Small intestine (tissue), 7 donors: ENCODE measurements around the gene SPATC1L. TPM values are rescaled to one million over a fixed set of nuclear protein-coding genes. Genes with fewer than 3 reads are reported as not detected.

Experiments used
- DNase-seq, 2 donors: peaks; one replicate each; pipeline versions ENCODE4 v3.0.0 to v3.0.0-alpha.2; 2013
- FAIRE-seq: peaks from 2 replicates; lab custom pipeline; 2012; peaks lifted over from hg19 to GRCh38; lab: Jason Lieb, UNC
- H3K27ac ChIP-seq, 3 donors: one replicate each; pipeline ENCODE4 v1.5.1; 2013; ENCODE audit warnings: low read length in 2 of 3, mild to moderate bottlenecking in 2 of 3, control low read depth in 1 of 3, inconsistent platforms in 1 of 3, low read depth in 1 of 3, moderate library complexity in 1 of 3
- H3K27me3 ChIP-seq, 3 donors: one replicate each; pipeline ENCODE4 v1.6.1; 2013; ENCODE audit warnings: low read length in 3 of 3, inconsistent platforms in 1 of 3; ENCODE audit not compliant: control insufficient read depth in 3 of 3, insufficient read depth in 3 of 3
- H3K36me3 ChIP-seq, 3 donors: one replicate each; pipeline ENCODE4 v1.6.1; 2013; ENCODE audit warnings: low read length in 3 of 3, inconsistent platforms in 1 of 3, low read depth in 1 of 3, mild to moderate bottlenecking in 1 of 3, moderate library complexity in 1 of 3; ENCODE audit not compliant: control insufficient read depth in 3 of 3, insufficient read depth in 2 of 3
- H3K4me1 ChIP-seq, 3 donors: one replicate each; pipeline ENCODE4 v1.6.1; 2013; ENCODE audit warnings: low read length in 2 of 3, inconsistent platforms in 1 of 3, low read depth in 1 of 3, mild to moderate bottlenecking in 1 of 3, moderate library complexity in 1 of 3; ENCODE audit not compliant: control insufficient read depth in 3 of 3, insufficient read depth in 2 of 3
- H3K4me3 ChIP-seq, 3 donors: one replicate each; pipeline ENCODE4 v1.5.1; 2013; ENCODE audit warnings: low read length in 3 of 3, control low read depth in 1 of 3, inconsistent platforms in 1 of 3, low read depth in 1 of 3, mild to moderate bottlenecking in 1 of 3, moderate library complexity in 1 of 3
- H3K9me3 ChIP-seq, 2 donors: one replicate each; pipeline ENCODE4 v1.6.1; 2013; ENCODE audit warnings: low read depth in 1 of 2, low read length in 1 of 2; ENCODE audit not compliant: control insufficient read depth in 2 of 2, insufficient read depth in 1 of 2
- WGBS, 3 donors: extraction: QIAGEN DNeasy Blood & Tissue Kit; methylation state at CpG; one replicate each; pipeline ENCODE4 v1.1.7; 2013; 5-methylcytosine and 5-hydroxymethylcytosine counted together
- polyA plus RNA-seq, 4 donors: library from polyadenylated mRNA; stranded (reverse) in 3 of 4; unstranded in 1 of 4; fragments of 200-250 nt in 3 of 4; fragments of 120-200 nt in 1 of 4; gene quantifications; one replicate each; pipeline versions ENCODE4 v1.2.1 to v1.2.3, GENCODE V29; 2013
- donor health status: healthy with polysubstance abuse.
- donor health status: control.
- donor health status: control.
- donor health status: Bipolar disorder and iron deficiency.
- donor health status: healthy.

SPATC1L gene
- polyA plus RNA-seq, 4 donors: 2.9 to 12.6 (median 8.2) TPM

DNA sequence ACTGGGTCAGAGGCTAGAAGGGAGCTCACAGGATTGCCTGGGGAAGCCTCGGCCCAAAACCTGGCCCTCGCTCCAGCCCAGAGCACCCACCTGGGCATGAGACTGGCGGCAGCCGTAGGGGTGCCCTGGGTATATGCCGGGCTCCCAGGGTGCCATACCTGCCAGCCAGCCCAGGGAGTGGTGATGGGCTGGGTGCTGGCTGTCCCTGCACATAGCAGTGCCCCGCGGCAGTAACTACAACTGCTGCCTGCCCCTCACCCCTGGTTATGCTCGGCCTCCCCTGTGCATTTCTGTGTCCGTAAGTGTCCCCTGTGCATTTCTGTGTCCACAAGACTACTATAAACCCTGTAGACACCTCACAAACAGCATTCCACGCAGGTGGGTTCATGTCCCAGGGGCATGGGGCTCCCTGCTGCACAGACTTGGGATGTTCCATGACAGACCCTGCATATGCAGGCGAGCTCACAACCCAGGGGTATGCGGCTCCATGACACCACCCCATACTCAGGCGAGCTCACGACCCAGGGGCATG lies 5.8 kb upstream of the SPATC1L start:
- Histone ChIP-seq H3K9me3 (no peaks in the 10 kb centered on the region), H3K4me1 (peaks cover 0 to 6% (median 0%) of the 10 kb centered on the region in 3 donors), H3K27me3 (no peaks in the 10 kb centered on the region), H3K36me3 (peaks cover 1 to 37% (median 7%) of the 10 kb centered on the region in 3 donors), H3K4me3 (no peak overlapping the region), H3K27ac (no peak overlapping the region)
- no peak for FAIRE-seq
- 94 to 97% (median 96%) methylated on average over 14 of the region's 14 CpGs for WGBS, 3 donors
- DNase-seq: no peak

DNA sequence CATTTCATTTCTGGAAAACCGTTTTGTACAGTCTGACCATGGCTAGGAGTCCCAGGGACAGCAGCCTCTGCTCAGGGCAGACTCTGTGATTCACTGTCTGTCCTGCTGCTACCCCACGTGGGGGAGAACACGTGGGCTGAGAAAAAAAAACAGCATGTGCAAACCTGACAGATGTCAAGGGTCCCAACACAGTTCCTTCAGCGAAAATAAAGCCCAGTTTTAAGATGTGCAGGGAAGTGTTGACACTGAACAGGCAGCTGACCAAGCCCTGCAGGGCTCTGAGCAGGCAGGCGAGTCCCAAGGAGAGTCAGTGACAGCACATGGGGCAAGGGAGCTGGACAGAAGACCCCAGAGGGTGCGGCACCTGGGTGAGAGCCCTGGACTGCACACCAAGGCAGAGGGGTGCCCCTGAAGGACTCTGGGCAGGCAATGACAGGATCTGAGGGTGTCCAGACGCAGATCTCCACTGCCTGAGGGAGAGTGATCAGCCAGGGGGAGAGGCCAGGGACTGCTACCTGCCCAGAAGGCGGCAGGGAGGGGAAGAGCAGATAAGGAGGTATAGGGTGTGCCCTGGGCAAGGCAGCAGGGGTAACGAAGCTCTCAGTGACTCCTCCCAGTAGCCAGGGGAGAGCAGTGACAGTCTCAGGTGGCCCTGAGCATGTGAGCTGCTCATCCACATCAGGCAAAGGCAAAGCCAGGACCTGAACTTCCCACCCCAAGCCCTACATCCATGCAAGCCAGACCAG lies 5.1 kb upstream of the SPATC1L start:
- H3K4me3 ChIP-seq: no peak overlapping the region
- H3K9me3 ChIP-seq: no peaks in the 10 kb centered on the region
- H3K36me3 ChIP-seq: peaks cover 1 to 31% (median 7%) of the 10 kb centered on the region in 3 donors
- WGBS, 3 donors: 73 to 83% (median 81%) methylated on average over 9 of the region's 9 CpGs
- FAIRE-seq: no peak
- no peak for DNase-seq
- peaks cover 0 to 6% (median 0%) of the 10 kb centered on the region in 3 donors for H3K4me1 ChIP-seq
- H3K27me3 ChIP-seq: no peaks in the 10 kb centered on the region
- H3K27ac ChIP-seq: peak overlapping the region in 1 of 3 donors; percentile 3

GRCh38 chr21:46188226-46189212 lies 4.3 kb upstream of the SPATC1L start:
- no peaks in the 10 kb centered on the region for H3K27me3 ChIP-seq
- FAIRE-seq: no peak
- no peaks in the 10 kb centered on the region for H3K9me3 ChIP-seq
- peak overlapping the region in 1 of 3 donors; percentile 46 for H3K27ac ChIP-seq
- DNase-seq: peak; percentile 34 to 43
- H3K4me3 ChIP-seq: no peak overlapping the region
- peaks cover 0 to 6% (median 0%) of the 10 kb centered on the region in 3 donors for H3K4me1 ChIP-seq
- peaks cover 0 to 23% (median 3%) of the 10 kb centered on the region in 3 donors for H3K36me3 ChIP-seq
- 57 to 61% (median 59%) methylated on average over 17 of the region's 17 CpGs for WGBS, 3 donors

- WGBS, 3 donors: 86 to 90% (median 88%) methylated on average over 7 of the region's 7 CpGs
- Histone ChIP-seq H3K27ac (no peak overlapping the region), H3K36me3 (peaks cover 0 to 23% (median 3%) of the 10 kb centered on the region in 3 donors), H3K27me3 (no peaks in the 10 kb centered on the region), H3K4me1 (peaks cover 0 to 6% (median 0%) of the 10 kb centered on the region in 3 donors), H3K4me3 (no peak overlapping the region), H3K9me3 (no peaks in the 10 kb centered on the region)
- no peak for DNase-seq
- FAIRE-seq: no peak
Measured at GRCh38 chr21:46187814-46188213, 3.6 kb upstream of the SPATC1L start.

DNA sequence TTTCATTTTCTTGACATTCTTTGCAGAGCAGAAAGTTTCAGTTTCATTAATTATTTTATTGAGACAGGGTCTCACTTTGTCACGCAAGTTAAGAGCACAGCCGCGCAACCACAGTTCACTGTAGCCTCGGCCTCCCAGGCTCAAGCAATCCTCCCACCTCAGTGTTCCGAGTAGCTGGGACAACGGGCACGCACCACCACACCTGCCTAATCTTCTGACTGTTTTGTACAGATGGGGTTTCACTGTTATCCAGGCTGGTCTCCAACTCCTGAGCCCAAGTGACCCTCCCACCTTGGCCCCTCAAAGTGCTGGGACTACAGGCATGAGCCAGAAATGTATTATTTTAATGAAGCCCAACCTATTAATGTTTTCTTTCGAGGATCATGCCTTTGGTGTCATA lies 3.0 kb upstream of the SPATC1L start:
- Histone ChIP-seq H3K36me3 (peaks cover 0 to 22% (median 3%) of the 10 kb centered on the region in 3 donors), H3K9me3 (no peaks in the 10 kb centered on the region), H3K4me3 (no peak overlapping the region), H3K4me1 (peaks cover 0 to 6% (median 0%) of the 10 kb centered on the region in 3 donors), H3K27ac (no peak overlapping the region), H3K27me3 (no peaks in the 10 kb centered on the region)
- WGBS, 3 donors: 87 to 94% (median 93%) methylated on average over 8 of the region's 8 CpGs
- no peak for DNase-seq
- FAIRE-seq: no peak

DNA sequence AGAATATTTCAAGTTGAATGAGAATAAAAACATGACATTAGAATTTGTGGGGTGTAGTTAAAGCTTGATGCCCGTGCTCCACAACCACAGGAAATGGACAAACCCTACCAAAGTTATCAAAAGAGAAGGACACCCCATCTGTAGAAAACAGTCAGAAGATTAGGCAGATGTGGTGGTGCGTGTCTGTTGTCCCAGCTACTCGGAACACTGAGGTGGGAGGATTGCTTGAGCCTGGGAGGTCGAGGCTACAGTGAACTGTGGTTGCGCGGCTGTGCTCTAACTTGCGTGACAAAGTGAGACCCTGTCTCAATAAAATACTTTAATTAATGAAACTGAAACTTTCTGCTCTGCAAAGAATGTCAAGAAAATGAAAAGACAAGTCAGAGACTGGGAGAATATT lies 1.5 kb upstream of the SPATC1L start:
- FAIRE-seq: no peak
- Histone ChIP-seq H3K9me3 (no peaks in the 10 kb centered on the region), H3K27me3 (no peaks in the 10 kb centered on the region), H3K4me3 (no peak overlapping the region), H3K27ac (peak overlapping the region in 1 of 3 donors; percentile 86), H3K36me3 (peaks cover 0 to 9% (median 0%) of the 10 kb centered on the region in 3 donors), H3K4me1 (peaks cover 0 to 6% (median 0%) of the 10 kb centered on the region in 3 donors)
- 80 to 86% (median 80%) methylated on average over 7 of the region's 7 CpGs for WGBS, 3 donors
- no peak for DNase-seq

GRCh38 chr21:46184625-46185555 lies 631 bp upstream of the SPATC1L start:
- FAIRE-seq (peak; percentile 99), DNase-seq (peak; percentile 56 to 97)
- peak overlapping the region; percentile 52 to 86 (median 82) for H3K27ac ChIP-seq
- H3K4me3 ChIP-seq: peak overlapping the region; percentile 45 to 63 (median 47)
- 10 to 31% (median 13%) methylated on average over 28 to 30 of the region's 30 CpGs for WGBS, 3 donors
- H3K27me3 ChIP-seq: no peaks in the 10 kb centered on the region
- H3K9me3 ChIP-seq: no peaks in the 10 kb centered on the region
- H3K36me3 ChIP-seq: peaks cover 0 to 6% (median 0%) of the 10 kb centered on the region in 3 donors
- H3K4me1 ChIP-seq: peaks cover 0 to 6% (median 0%) of the 10 kb centered on the region in 3 donors
